HG02943 (cell line): Measurements from ENCODE around the gene NF1.

ENCODE experiments used
- ATAC-seq: cut with Tn5 transposase; IDR thresholded peaks from one replicate; pipeline ENCODE4 v1.9.1; 2021; ENCODE audit warnings: mild to moderate bottlenecking, low read depth, moderate library complexity; ENCODE audit not compliant: unreplicated experiment

Gene NF1

DNA sequence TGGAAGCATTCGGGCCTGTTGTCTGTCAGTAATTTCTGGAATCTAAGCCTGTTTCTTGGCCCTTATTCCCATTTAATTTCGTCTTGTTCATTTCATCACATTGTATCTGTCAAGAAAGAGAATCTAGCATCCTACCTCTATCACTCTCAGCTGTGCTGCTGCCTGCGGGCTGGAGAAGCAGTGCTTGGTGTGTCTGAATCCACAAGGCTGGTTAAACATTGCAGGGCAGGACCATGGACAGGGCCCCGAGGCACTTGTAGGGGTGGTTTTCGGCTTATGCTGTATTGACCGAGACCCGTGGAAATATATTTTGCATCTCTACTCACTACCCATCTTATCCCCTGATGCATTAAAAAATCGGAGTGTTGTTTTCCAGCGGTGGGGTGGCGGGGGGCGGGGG lies 299.8 kb downstream of the NF1 start:
- no peak for ATAC-seq

GRCh38 chr17:31397256-31397939 lies 302.6 kb downstream of the NF1 start:
- no peak for ATAC-seq

DNA sequence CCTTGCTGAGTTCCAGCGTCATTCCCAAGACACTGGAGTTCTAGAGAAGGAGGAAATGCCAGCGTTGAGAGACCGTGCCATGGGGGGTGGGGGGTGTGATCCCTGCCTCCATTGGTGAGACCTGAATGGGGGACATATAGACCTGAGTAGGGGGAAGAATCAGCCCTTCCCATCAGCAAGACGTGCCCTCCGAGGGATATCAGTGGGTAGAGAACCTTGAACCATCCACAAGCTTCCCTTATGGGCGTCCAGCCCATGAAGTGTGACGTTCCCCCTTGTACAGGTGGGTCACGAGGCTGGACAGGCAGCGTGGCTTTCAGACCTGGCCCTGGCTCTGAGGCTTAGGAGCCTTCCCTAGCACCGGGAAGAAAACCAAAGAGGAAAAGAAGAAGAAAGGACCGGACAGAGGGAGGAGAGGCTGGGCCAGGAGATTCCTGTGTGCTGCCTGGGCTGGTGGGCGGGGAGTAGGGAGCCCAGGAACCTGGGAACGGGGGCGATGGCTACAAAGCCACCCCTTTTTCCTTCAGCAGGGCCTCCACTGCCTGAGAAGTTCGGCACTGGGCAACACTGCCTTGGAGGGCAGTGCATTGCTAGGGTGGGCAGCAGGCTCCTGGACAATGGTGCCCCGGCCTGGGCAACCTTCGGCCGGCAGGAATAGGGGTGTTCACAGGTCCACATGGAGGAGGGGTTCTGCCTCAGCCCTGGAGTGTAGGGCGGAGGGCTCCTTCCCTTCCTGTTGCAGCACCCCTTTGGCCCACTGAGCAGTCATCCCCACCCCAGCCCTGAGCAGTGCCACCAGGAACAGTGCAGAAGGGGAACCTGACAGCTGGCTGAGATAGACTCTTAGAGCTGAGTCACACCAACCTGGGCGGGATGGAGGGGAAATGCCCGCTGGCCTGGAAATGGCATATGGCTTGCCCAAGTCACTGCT lies 303.9 kb downstream of the NF1 start:
- ATAC-seq = no peak

DNA sequence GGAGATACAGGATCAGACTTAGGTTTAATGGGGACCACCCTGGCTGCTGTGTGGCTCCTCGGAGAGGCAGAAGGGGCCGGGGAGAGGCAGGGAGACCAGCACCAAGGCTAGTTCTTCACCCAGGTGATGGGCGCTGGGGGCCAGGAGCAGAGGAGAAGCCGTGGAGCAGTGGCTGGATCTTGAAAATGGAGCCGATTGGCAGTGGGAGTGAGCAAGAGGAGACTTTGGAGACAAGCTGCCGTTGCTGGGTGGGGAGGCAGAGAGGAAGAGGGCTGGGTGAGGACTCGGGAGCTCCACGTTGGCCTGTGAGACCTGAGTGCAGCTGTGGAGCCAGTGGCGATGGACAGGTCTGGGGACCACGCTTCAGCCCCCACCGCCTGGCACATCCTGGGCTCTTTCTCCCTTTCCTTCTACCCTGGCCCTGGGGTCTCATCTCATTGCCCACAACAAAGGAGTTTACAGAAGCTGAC lies 305.7 kb downstream of the NF1 start:
- no peak for ATAC-seq

GRCh38 chr17:31401456-31402254 lies 306.9 kb downstream of the NF1 start:
- ATAC-seq = no peak

- ATAC-seq = no peak
Observed at GRCh38 chr17:31404028-31404949, 309.5 kb downstream of the NF1 start.

DNA sequence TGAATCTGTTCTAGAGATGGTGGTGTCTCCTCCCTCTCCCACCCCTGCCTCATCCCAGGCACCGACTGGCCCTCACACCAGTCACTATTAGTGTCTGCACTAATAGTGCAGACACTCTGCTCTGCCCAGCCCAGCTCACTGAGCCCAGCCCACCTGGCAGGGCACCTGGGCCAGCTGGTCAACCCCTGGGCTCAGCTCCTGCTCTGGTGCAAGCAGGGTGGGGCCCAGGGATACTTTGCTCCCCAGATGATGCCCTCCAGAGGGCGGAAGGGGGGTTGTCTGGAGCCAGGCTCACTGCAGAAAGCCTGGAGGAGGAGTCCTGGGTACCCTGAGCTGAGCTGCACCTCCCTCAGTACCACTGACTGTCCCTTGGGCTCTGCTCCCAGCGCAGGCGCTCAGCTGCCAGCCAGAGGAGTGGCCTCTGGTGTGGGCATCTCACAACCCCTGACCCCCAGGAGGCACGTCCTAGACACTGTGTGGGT lies 311.2 kb downstream of the NF1 start:
- ATAC-seq = no peak

DNA sequence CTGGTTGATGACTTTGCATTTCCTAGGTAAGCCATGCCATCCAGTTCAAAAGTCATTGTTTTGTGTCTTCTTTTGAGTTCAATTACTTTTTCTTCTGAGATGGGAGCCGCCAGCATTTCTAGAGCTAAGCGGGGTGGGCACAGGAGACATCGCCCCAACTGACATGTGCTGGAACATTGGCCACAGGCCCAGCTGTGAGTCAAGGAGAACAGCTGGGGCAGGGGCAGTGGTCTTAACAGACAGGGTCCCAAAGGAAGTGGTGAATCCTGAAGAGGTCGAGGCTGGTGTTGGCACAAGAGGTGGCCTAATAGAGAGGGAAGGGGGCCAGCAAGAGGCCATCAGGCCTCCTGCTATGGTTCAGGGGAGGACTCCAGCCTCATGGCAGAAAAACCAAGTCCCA lies 313.8 kb downstream of the NF1 start:
- no peak for ATAC-seq

DNA sequence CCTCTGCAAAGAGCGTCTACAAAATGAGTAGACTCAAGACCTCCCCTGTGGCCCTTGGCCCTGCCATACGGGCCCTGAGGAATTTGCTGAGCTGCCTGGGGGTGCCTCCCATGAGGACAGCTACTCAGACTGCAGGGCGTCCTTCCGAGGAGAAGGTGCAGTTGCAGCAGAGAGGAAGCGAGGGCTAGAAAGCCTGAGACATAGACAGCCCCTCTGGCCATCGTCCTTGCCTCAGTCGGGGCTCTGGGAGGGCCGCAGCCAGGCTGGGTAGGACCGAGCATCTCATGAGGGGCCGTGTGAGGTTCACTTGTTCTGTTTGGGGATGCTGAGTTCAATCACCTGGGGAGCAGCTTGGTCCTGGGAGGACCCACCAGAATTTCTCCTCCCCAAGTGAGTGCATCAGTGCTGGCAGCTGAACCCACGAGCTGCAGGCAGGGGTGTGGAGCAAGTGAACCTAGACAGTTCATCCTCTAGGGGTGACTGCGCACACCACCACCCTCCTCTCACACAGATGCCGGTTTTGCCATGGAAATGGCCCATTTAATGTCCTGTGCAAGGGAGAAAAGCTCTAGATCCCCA lies 317.0 kb downstream of the NF1 start:
- no peak for ATAC-seq

- no peak for ATAC-seq
Observed at GRCh38 chr17:31412511-31412910, 317.7 kb downstream of the NF1 start.

GRCh38 chr17:31413081-31413799 lies 318.5 kb downstream of the NF1 start:
- ATAC-seq = no peak

- no peak for ATAC-seq
Observed at GRCh38 chr17:31413874-31414549, 319.2 kb downstream of the NF1 start.

DNA sequence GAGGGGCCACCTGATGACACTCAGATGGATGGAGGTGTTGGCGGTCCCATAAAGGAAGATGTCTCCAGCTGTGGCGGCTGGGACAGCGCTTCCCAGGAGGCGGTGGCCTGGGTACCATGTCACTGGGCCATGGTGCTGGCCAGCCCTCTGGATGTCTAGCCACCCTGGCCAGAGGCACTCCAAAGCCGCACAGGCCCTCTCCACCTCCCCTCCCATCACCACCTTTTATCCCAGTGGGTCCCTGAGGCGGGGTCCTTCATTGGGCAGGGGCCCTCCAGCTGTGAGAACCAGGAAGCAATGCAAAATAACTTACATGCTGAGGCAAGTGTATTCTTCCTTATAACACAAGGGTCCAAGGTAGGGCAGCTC lies 319.8 kb downstream of the NF1 start:
- ATAC-seq = no peak

- ATAC-seq = no peak
Observed at GRCh38 chr17:31415004-31415454, 320.3 kb downstream of the NF1 start.

DNA sequence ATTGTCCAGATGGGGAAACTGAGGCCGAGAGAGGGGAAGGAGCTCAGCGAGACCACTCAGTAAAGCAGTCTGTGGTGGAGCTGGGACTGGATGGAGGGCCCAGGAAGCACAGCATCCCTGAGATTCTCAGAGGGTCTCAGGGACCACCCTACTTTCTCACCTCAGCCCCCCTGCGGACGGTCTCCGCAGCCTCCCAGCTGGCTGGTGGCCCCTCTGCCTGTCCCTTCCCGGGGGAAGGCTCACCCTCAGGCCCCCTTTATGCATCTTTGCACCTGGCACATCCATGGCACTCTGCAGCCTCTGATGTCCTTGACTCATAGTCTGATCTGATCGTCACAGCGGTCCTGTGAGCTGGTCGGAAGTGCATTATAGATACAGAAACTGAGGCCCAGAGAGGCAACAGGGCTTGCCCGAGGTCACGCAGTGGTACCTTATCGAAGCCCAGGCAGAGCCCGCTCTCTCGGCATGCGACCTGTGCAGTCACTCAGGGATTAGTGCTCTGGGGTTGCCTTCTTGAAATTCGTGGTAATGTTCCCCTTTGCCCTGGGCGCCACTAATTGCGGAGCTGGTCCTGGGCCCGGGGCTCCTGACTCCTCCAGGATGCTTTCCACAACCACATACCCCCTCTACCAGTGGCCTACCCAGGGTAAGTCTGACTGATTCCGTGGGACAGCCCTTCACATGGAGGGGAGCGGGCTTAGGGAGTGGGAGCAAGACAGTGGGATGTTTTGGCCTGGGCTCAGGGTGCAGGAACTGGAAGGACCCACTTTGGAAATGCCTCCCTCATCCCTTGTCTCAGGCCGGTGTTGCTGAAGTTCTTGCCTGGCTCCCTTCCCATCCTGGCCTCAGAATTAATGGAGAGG lies 321.1 kb downstream of the NF1 start:
- no peak for ATAC-seq

GRCh38 chr17:31416503-31416923 lies 321.7 kb downstream of the NF1 start:
- no peak for ATAC-seq
